Epithelial cell of esophagus (primary cell): ENCODE results near the gene TMEM163.
A peak's percentile ranks its signal among the peaks of the same experiment; 100 is the strongest.
"Not testable (repeated sequence)": the region's sequence is repeated elsewhere in the genome, so short reads cannot be mapped to it uniquely, and the experiment has no call there.

Experiments used
- DNase-seq: peaks from one replicate; pipeline ENCODE4 v3.0.0; 2010; ENCODE audit warnings: low read depth
- H3K4me3 ChIP-seq: 2 replicates; pipeline ENCODE4 v1.5.1; 2011; ENCODE audit warnings: mild to moderate bottlenecking, low read length, control low read depth
- TF ChIP-seq, protein P1 (sequence below): IDR thresholded peaks from 2 replicates; pipeline ENCODE4 v1.5.1; 2011; ENCODE audit warnings: low read depth, mild to moderate bottlenecking, low read length, control low read depth, inconsistent platforms; ENCODE audit not compliant: insufficient read depth; ENCODE audit errors: missing control alignments

Gene TMEM163

GRCh38 chr2:134592377-134592776 lies 126.4 kb downstream of the TMEM163 start:
- TF ChIP-seq, protein P1, sequence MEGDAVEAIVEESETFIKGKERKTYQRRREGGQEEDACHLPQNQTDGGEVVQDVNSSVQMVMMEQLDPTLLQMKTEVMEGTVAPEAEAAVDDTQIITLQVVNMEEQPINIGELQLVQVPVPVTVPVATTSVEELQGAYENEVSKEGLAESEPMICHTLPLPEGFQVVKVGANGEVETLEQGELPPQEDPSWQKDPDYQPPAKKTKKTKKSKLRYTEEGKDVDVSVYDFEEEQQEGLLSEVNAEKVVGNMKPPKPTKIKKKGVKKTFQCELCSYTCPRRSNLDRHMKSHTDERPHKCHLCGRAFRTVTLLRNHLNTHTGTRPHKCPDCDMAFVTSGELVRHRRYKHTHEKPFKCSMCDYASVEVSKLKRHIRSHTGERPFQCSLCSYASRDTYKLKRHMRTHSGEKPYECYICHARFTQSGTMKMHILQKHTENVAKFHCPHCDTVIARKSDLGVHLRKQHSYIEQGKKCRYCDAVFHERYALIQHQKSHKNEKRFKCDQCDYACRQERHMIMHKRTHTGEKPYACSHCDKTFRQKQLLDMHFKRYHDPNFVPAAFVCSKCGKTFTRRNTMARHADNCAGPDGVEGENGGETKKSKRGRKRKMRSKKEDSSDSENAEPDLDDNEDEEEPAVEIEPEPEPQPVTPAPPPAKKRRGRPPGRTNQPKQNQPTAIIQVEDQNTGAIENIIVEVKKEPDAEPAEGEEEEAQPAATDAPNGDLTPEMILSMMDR: no peak
- H3K4me3 ChIP-seq: no peak overlapping the region
- no peak for DNase-seq

DNA sequence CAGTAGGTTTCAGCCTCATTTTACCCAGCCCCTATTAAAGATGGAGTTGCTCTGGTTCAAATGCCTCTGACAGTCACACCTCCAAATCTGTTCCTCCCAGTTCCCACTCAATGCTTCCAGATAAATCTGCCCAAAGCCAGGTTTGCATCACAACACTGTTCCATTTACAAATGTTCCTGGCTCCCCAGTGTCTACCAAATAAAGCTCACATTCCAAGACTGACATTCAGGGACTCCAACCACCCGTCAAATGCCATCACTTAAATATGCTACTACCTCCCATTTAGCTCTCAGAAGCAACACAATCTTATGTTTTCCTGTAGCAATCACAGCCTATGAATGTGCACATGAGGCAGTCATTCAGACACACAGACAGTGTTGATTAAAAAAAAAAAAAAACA lies 127.3 kb downstream of the TMEM163 start:
- H3K4me3 ChIP-seq: no peak overlapping the region
- TF ChIP-seq, protein P1: no peak

DNA sequence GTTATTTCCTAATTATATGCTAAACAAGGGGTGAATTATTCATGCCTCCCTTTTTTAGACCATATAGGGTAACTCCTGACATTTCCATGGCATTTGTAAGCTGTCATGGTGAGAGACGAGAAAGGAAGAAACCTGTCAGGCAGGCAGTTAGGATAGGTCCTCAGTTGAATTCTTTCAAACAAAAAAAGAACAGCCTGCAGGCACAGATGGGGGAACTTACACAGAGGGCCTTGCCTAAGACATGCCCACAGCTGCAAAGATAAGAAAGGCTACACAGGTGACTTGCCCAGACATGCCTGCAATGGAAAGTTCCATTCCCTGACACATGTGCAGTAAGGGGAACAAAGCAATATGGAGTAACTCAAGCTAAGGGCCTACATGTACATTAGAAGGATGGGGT lies 128.1 kb downstream of the TMEM163 start:
- no peak overlapping the region for H3K4me3 ChIP-seq
- peak; percentile 27 for DNase-seq
- TF ChIP-seq, protein P1: no peak

More for the DNA sequence above, 127.3 kb downstream of the TMEM163 start:
- no peak for DNase-seq

DNA sequence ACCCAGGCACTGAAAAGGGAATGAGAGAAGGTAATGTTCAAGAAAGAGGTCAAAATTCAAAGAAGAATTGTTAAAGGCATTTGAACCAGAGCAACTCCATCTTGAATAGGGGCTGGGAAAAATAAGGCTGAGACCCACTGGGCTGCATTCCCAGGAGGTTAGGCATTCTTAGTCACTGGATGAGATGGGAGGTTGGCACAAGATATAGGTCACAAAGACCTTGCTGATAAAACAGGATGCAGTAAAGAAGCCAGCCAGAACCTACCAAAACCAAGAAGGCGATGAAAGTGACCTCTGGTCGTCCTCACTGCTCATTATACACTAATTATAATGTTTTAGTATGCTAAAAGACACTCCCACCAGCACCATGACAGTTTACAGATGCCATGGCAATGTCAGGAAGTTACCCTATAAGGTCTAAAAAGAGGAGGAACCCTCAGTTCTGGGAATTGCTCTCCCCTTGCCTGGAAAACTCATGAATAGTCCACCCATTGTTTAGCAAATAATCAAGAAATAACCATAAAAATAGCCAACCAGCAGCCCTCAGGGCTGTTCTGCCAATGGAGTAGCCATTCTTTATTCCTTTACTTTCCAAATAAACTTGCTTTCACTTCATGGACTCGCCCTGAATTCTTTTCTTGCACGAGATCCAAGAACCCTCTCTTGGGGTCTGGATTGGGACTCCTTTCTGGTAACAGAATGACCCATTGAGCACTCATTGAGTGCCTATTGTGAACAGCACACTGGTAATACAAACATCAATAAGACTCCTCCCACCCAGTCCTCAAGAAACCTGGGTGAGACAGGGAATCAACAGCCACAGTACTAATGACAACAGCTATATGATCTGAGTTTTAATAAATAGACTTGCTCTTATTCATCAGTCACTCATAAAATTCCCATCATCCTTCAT lies 129.4 kb downstream of the TMEM163 start:
- not testable (repeated sequence) for DNase-seq, H3K4me3 ChIP-seq

GRCh38 chr2:134588556-134588955 lies 130.2 kb downstream of the TMEM163 start:
- no peak for DNase-seq
- H3K4me3 ChIP-seq: no peak overlapping the region
- TF ChIP-seq, protein P1: no peak

- TF ChIP-seq, protein P1: no peak
- no peak overlapping the region for H3K4me3 ChIP-seq
- DNase-seq: no peak
Measured at GRCh38 chr2:134586326-134586965, 132.4 kb downstream of the TMEM163 start.

DNA sequence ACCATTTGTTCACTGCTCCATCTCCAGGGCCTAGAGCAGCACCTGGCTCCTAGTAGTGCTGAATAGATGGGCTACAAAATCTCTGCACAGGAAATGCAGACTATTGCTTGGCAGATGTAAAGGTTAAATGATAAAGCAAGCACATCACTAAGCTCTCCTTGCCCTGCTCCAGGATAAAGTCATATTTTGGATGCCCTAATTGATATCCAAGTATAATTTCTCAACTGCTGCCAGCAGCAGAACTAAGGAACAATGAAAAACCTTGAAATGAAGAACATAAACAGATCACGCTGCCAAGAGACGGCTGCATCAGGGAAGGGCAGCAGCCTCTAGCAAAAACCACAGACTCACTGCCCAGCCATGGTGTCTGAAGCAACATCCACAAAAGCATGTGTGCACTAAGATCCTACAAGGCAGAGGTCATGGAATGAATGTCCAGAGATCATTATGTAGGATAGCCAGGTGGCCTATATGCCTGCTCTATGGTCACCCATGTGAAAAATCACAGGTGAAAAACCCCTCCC lies 134.7 kb downstream of the TMEM163 start:
- no peak for DNase-seq
- TF ChIP-seq, protein P1: no peak
- H3K4me3 ChIP-seq: no peak overlapping the region
